GM06990 (cell line): ENCODE data around the gene PYGB.

Experiments used
- DNase-seq: peaks from one replicate; pipeline ENCODE4 v3.0.0-alpha.2; 2011; ENCODE audit not compliant: insufficient read length; ENCODE audit errors: extremely low read depth
- H3K27me3 ChIP-seq: replicated peaks from 2 replicates; pipeline ENCODE4 v1.6.0; 2011; ENCODE audit warnings: low read length; ENCODE audit not compliant: control insufficient read depth, insufficient read depth
- H3K36me3 ChIP-seq: 2 replicates; pipeline ENCODE4 v1.5.1; 2011; ENCODE audit warnings: low read length; ENCODE audit not compliant: control insufficient read depth, insufficient read depth
- H3K4me3 ChIP-seq: replicated peaks from 2 replicates; pipeline ENCODE4 v1.5.1; 2011; ENCODE audit warnings: low read depth, mild to moderate bottlenecking, control low read depth, low read length
- TF ChIP-seq, protein P1 (sequence below): IDR thresholded peaks from 2 replicates; pipeline ENCODE4 v1.5.1; 2011; ENCODE audit warnings: low read length, control low read depth, mild to moderate bottlenecking, inconsistent platforms; ENCODE audit not compliant: insufficient read depth, poor library complexity, severe bottlenecking

Gene PYGB

DNA sequence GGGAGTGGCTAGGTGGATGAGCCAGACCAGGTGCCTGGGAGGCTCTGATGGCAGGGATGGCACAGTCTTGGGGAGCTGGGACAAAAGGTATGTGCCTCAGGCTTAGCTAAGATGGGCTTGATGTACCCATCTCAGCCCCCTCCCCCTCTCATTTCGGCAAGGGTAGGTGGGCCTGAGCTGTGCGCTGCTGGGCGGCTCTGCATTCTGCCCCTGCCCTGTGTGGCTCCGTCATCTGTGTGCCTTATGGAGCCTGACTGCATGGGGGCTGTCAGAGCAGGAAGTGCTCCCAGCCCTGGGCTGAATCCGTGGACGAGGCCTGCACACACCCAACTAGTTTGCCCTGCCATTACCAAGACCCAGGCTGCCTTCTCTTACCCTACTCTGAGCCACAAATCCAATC is 54.7 kb downstream of the PYGB start:
- Histone ChIP-seq H3K4me3 (no peak overlapping the region), H3K36me3 (peaks cover 5% of the 10 kb centered on the region), H3K27me3 (no peaks in the 10 kb centered on the region)
- TF ChIP-seq, protein P1, sequence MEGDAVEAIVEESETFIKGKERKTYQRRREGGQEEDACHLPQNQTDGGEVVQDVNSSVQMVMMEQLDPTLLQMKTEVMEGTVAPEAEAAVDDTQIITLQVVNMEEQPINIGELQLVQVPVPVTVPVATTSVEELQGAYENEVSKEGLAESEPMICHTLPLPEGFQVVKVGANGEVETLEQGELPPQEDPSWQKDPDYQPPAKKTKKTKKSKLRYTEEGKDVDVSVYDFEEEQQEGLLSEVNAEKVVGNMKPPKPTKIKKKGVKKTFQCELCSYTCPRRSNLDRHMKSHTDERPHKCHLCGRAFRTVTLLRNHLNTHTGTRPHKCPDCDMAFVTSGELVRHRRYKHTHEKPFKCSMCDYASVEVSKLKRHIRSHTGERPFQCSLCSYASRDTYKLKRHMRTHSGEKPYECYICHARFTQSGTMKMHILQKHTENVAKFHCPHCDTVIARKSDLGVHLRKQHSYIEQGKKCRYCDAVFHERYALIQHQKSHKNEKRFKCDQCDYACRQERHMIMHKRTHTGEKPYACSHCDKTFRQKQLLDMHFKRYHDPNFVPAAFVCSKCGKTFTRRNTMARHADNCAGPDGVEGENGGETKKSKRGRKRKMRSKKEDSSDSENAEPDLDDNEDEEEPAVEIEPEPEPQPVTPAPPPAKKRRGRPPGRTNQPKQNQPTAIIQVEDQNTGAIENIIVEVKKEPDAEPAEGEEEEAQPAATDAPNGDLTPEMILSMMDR: no peak
- no peak for DNase-seq

DNA sequence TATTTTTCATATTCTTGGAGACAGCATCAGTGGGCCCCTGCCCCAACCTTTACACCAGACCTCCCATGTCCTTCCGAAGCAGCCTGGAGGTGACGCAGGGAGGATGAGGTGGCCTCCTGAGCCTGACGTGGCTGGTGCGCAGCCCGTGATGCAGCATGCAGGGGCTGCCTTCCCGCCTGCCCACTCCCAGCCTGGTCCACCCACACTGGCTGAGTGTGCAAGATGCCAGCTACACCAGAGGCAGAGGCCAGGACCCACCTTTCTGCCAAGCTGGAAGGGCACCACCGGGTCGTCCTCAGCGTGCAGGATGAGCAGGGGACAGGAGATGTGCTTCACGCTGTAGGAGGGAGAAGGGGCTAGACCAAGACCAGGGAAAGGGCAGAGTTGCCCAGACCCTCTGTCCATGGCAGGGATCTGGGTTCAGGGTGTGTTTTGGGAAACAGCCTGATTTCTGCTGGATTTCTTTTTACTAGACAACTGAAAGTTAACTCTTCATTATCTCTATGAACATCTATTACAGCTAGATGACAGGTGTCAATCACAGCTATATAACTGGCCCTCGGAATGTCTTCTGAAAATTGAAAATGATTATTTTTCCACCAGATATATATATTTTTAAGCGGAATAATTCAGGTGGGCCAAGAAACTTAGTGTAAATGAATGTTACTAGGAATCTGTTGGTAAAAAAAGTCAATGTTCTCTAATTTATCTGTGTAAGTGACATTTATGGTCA is 55.6 kb downstream of the PYGB start:
- no peaks in the 10 kb centered on the region for H3K27me3 ChIP-seq
- H3K36me3 ChIP-seq: peaks cover 5% of the 10 kb centered on the region
- DNase-seq: no peak
- TF ChIP-seq, protein P1: no peak
- H3K4me3 ChIP-seq: no peak overlapping the region

DNA sequence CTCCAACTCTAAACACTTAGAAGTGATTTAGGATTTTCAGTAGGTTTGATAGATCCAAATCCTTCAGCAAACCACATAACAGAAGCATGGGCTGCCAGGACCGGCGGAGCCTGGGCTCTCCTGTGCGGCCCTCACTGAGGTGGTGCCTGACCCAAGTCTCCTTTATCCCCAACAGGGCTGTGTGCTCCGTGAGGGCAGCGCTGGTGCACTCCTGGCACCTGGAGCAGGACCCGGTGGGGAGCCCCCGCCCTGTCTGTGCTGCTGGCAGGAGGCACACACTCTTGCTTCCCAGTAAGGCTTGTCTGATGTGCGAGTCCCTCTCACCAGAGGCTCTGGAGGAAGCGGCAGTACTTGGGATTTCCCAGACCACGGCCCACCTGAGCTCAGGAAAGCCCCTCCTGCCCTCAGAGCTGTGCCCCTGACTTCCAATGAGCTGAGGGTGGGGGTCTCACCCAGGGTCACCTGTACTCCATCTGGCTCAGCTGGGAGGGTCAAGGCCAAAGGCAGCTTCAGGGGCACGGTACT is 56.2 kb downstream of the PYGB start:
- H3K36me3 ChIP-seq: peaks cover 8% of the 10 kb centered on the region
- no peaks in the 10 kb centered on the region for H3K27me3 ChIP-seq
- DNase-seq: no peak
- TF ChIP-seq, protein P1: no peak
- H3K4me3 ChIP-seq: no peak overlapping the region

DNA sequence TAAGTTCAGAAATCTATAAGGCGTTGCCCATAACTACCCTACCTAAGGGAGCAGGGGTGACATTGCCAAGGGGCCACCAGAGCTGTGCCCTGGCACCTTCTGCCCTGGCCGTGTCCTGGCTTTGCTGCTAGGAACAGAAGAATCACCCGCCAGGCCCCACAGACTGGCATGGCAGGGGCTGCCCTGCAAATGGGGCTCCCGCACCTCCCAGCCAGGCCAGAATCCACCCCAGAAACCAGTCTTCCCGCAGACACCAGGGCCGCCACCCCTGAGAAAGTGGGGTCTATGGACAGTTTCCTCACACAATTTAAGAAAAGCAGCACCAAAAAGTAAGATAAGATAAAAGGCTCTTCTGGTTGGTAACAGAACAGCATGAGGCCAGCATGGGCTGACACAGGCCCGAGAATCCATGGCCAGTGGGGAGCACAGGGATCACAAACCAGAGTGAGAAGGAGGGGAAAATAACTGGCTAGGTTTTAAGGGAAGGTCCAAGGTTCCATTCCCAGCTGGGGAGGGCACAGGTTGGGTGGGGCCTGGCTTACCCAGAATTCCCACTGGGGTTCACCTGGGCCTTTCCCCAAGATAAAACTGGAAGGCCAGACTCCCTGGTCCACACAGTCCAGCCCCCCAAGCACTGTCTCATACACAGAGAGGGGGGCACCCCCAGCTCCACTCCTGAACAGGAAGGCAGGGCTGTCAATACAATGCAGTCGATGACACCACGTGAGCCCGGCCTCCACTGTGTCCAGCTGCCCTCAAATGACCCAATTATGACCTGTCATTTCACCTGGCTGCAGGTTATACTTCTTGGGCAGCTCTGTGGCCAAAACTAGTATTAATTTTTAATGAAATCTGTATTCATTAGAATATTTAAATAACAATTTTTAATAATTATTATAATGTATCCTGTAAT is 59.4 kb downstream of the PYGB start:
- TF ChIP-seq, protein P1: no peak
- peaks cover 6% of the 10 kb centered on the region for H3K36me3 ChIP-seq
- no peak for DNase-seq

DNA sequence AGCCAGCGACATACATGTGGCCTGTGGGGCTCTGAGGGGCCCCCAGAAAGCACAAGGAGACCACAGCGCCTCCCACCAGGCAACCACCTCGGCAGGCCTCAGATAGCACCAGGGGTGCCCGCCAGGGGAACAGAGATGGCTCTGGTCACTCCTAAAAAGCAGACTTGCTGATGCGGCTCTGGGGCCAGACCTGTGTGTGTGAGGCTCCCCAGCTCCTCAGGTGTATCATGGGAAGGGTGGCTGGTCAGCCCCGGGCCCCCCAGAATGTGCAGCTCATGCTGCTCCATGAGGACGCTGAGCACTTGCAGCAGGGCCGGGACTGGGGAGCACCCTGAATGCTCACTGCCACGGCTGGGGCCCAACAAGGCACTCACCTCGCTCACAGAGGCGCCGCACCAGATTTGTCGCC is 60.2 kb downstream of the PYGB start:
- DNase-seq: no peak
- H3K4me3 ChIP-seq: no peak overlapping the region
- no peaks in the 10 kb centered on the region for H3K27me3 ChIP-seq
- TF ChIP-seq, protein P1: no peak
- peaks cover 6% of the 10 kb centered on the region for H3K36me3 ChIP-seq

More for the DNA sequence above, 59.4 kb downstream of the PYGB start:
- H3K4me3 ChIP-seq: no peak overlapping the region
- H3K27me3 ChIP-seq: no peaks in the 10 kb centered on the region
